Activated B cell treated with CpG ODN at 0.5 μM for 24 hours (primary cell): ENCODE measurements around the gene KAT6B. TPM values are rescaled to one million over a fixed set of nuclear protein-coding genes. Genes with fewer than 3 reads are reported as not detected.

ENCODE experiments used
- ATAC-seq: fragments of 200-7000 bp; cut with Tn5 transposase; one replicate; pipeline ENCODE4 v1.10.0; 2021; ENCODE audit warnings: low read depth, mild to moderate bottlenecking, moderate library complexity
- CTCF ChIA-PET: fragments of 350-600 bp; sonication (Branson Sonifier 250); formaldehyde crosslinking; loops from one replicate; lab custom pipeline; 2021; ENCODE audit warnings: antibody characterized with exemption; lab: Charles Lee
- POLR2A ChIA-PET: fragments of 350-600 bp; sonication (Branson Sonifier 250); formaldehyde crosslinking; loops from one replicate; lab custom pipeline; 2021; ENCODE audit warnings: antibody characterized with exemption; lab: Charles Lee
- DNase-seq: peaks from one replicate; pipeline ENCODE4 v3.0.0; 2022
- H3K27ac Mint-ChIP-seq: one replicate; pipeline ENCODE4 v1.8.0; 2020; ENCODE audit warnings: mixed read lengths
- H3K27me3 Mint-ChIP-seq: one replicate; pipeline ENCODE4 v1.8.0; 2021; ENCODE audit warnings: mixed read lengths
- H3K36me3 Mint-ChIP-seq: one replicate; pipeline ENCODE4 v1.8.0; 2021; ENCODE audit warnings: low read depth, mixed read lengths
- H3K4me1 Mint-ChIP-seq: one replicate; pipeline ENCODE4 v1.8.0; 2021; ENCODE audit warnings: mixed read lengths
- H3K4me3 Mint-ChIP-seq: one replicate; pipeline ENCODE4 v1.8.0; 2020; ENCODE audit warnings: mild to moderate bottlenecking, mixed read lengths
- H3K9me3 Mint-ChIP-seq: one replicate; pipeline ENCODE4 v1.8.0; 2020; ENCODE audit warnings: mixed read lengths
- CTCF ChIP-seq: fragments of 200-600 bp; IDR thresholded peaks from one replicate; pipeline ENCODE4 v1.8.0; 2022; ENCODE audit warnings: antibody characterized with exemption, mild to moderate bottlenecking
- intact Hi-C: fragments of 100-400 bp; cut with micrococcal nuclease; formaldehyde crosslinking; loops from one replicate; pipeline ENCODE4 v1.15.1; 2024
- total RNA-seq: library from RNA; stranded (reverse); gene quantifications from 2 replicates; pipeline ENCODE4 v1.2.3, GENCODE V29; 2022

The KAT6B gene
- total RNA-seq, 1 donor from 2014 or later: 45.2 TPM

- no peak overlapping the region for H3K27ac Mint-ChIP-seq
- no peak for DNase-seq
- intact Hi-C loops: no loop called here
- ATAC-seq: no peak
- CTCF ChIA-PET: no interaction called here
- H3K9me3 Mint-ChIP-seq: no peaks in the 10 kb centered on the region
- no peak overlapping the region for H3K4me3 Mint-ChIP-seq
- H3K4me1 Mint-ChIP-seq: no peaks in the 10 kb centered on the region
- no peaks in the 10 kb centered on the region for H3K36me3 Mint-ChIP-seq
- POLR2A ChIA-PET: interaction anchor here (0.6 kb wide), 1 partner anchor 1072 kb away, joined by 11 read pairs; no protein-coding TSS in a partner anchor
- no peaks in the 10 kb centered on the region for H3K27me3 Mint-ChIP-seq
- no peak for TF ChIP-seq CTCF
Observed at GRCh38 chr10:75058161-75058560, 231.8 kb downstream of the KAT6B start.

- intact Hi-C loops: no loop called here
- ChIA-PET CTCF (no interaction called here), POLR2A (no interaction called here)
- Mint-ChIP-seq H3K4me3 (no peak overlapping the region), H3K27ac (no peak overlapping the region), H3K27me3 (no peaks in the 10 kb centered on the region), H3K9me3 (no peaks in the 10 kb centered on the region), H3K4me1 (no peaks in the 10 kb centered on the region), H3K36me3 (no peaks in the 10 kb centered on the region)
- TF ChIP-seq CTCF: no peak
- DNase-seq: no peak
- no peak for ATAC-seq
Observed at GRCh38 chr10:75061709-75062505, 235.5 kb downstream of the KAT6B start.

- Mint-ChIP-seq H3K36me3 (no peaks in the 10 kb centered on the region), H3K9me3 (no peaks in the 10 kb centered on the region), H3K27me3 (no peaks in the 10 kb centered on the region), H3K4me1 (no peaks in the 10 kb centered on the region), H3K27ac (no peak overlapping the region), H3K4me3 (no peak overlapping the region)
- ATAC-seq (no peak), DNase-seq (no peak)
- ChIA-PET POLR2A (no interaction called here), CTCF (no interaction called here)
- intact Hi-C loops: no loop called here
- TF ChIP-seq CTCF: no peak
Observed at GRCh38 chr10:75062506-75063299, 236.3 kb downstream of the KAT6B start.

GRCh38 chr10:75063461-75064230, 237.2 kb downstream of the KAT6B start:
- Mint-ChIP-seq H3K4me1 (no peaks in the 10 kb centered on the region), H3K36me3 (no peaks in the 10 kb centered on the region), H3K4me3 (no peak overlapping the region), H3K27me3 (no peaks in the 10 kb centered on the region), H3K9me3 (no peaks in the 10 kb centered on the region), H3K27ac (no peak overlapping the region)
- ATAC-seq: no peak
- no peak for DNase-seq
- TF ChIP-seq CTCF: no peak
- CTCF ChIA-PET: no interaction called here
- POLR2A ChIA-PET: no interaction called here
- intact Hi-C loops: no loop called here
